IPS DF 6.9 (cell line): ENCODE data around the gene BLCAP.
"Not testable (repeated sequence)": the region's sequence is repeated elsewhere in the genome, so short reads cannot be mapped to it uniquely, and the experiment has no call there.

Experiments
- DNase-seq: peaks from one replicate; pipeline ENCODE4 v3.0.0-alpha.2; 2013; ENCODE audit warnings: low read depth, low spot score
- H3K27ac ChIP-seq: one replicate; pipeline ENCODE4 v1.5.1; 2013; ENCODE audit warnings: low read length, control low read depth
- H3K27me3 ChIP-seq: 2 replicates; pipeline ENCODE4 v1.6.1; 2013; ENCODE audit warnings: mild to moderate bottlenecking, low read length; ENCODE audit not compliant: control insufficient read depth, insufficient read depth
- H3K36me3 ChIP-seq: 2 replicates; pipeline ENCODE4 v1.6.1; 2013; ENCODE audit warnings: low read length; ENCODE audit not compliant: control insufficient read depth, insufficient read depth
- H3K4me1 ChIP-seq: 2 replicates; pipeline ENCODE4 v1.6.1; 2013; ENCODE audit warnings: low read length; ENCODE audit not compliant: control insufficient read depth, insufficient read depth
- H3K4me3 ChIP-seq: 2 replicates; pipeline ENCODE4 v1.5.1; 2013; ENCODE audit warnings: mild to moderate bottlenecking, low read length
- H3K9me3 ChIP-seq: 2 replicates; pipeline ENCODE4 v1.6.1; 2013; ENCODE audit warnings: low read length, inconsistent platforms; ENCODE audit not compliant: control insufficient read depth, insufficient read depth
- WGBS: extraction: QIAGEN DNeasy Blood & Tissue Kit; methylation state at CpG from one replicate; pipeline ENCODE4 v1.1.7; 2013; ENCODE audit warnings: mixed read lengths, missing lambda C conversion rate; ENCODE audit not compliant: insufficient read length, insufficient coverage; 5-methylcytosine and 5-hydroxymethylcytosine counted together

Gene BLCAP

GRCh38 chr20:37541326-37541725 lies 13.7 kb upstream of the BLCAP start:
- DNase-seq: no peak
- Histone ChIP-seq H3K9me3 (no peaks in the 10 kb centered on the region), H3K4me3 (no peak overlapping the region), H3K4me1 (no peaks in the 10 kb centered on the region), H3K27ac (no peak overlapping the region), H3K27me3 (no peaks in the 10 kb centered on the region), H3K36me3 (no peaks in the 10 kb centered on the region)
- WGBS: no CpG with 5 or more reads among the region's 5 CpGs

GRCh38 chr20:37540838-37541237 lies 13.2 kb upstream of the BLCAP start:
- DNase-seq, H3K27me3 ChIP-seq, H3K4me1 ChIP-seq, H3K27ac ChIP-seq, H3K4me3 ChIP-seq, H3K36me3 ChIP-seq, H3K9me3 ChIP-seq: not testable (repeated sequence)
- WGBS: no CpG with 5 or more reads among the region's 1 CpG

- DNase-seq: no peak
- no peaks in the 10 kb centered on the region for H3K4me1 ChIP-seq
- no peak overlapping the region for H3K27ac ChIP-seq
- H3K4me3 ChIP-seq: no peak overlapping the region
- WGBS: no CpG with 5 or more reads among the region's 5 CpGs
- H3K9me3 ChIP-seq: no peaks in the 10 kb centered on the region
- H3K27me3 ChIP-seq: no peaks in the 10 kb centered on the region
- H3K36me3 ChIP-seq: no peaks in the 10 kb centered on the region
Measured at GRCh38 chr20:37540001-37540400, 12.3 kb upstream of the BLCAP start.

- H3K9me3 ChIP-seq: no peaks in the 10 kb centered on the region
- no peaks in the 10 kb centered on the region for H3K36me3 ChIP-seq
- no peak for DNase-seq
- H3K27ac ChIP-seq: no peak overlapping the region
- no peaks in the 10 kb centered on the region for H3K27me3 ChIP-seq
- H3K4me1 ChIP-seq: no peaks in the 10 kb centered on the region
- no peak overlapping the region for H3K4me3 ChIP-seq
- WGBS: no CpG with 5 or more reads among the region's 4 CpGs
Measured at GRCh38 chr20:37539424-37539823, 11.7 kb upstream of the BLCAP start.

- Histone ChIP-seq H3K36me3 (no peaks in the 10 kb centered on the region), H3K4me3 (no peak overlapping the region), H3K27me3 (no peaks in the 10 kb centered on the region), H3K27ac (no peak overlapping the region), H3K9me3 (no peaks in the 10 kb centered on the region), H3K4me1 (no peaks in the 10 kb centered on the region)
- DNase-seq: no peak
- no CpG with 5 or more reads among the region's 5 CpGs for WGBS
Measured at GRCh38 chr20:37538003-37538402, 10.3 kb upstream of the BLCAP start.

GRCh38 chr20:37537505-37537904 lies 9.8 kb upstream of the BLCAP start:
- no peak overlapping the region for H3K27ac ChIP-seq
- no peaks in the 10 kb centered on the region for H3K9me3 ChIP-seq
- no peaks in the 10 kb centered on the region for H3K4me1 ChIP-seq
- no CpG with 5 or more reads among the region's 1 CpG for WGBS
- no peaks in the 10 kb centered on the region for H3K27me3 ChIP-seq
- H3K36me3 ChIP-seq: no peaks in the 10 kb centered on the region
- no peak for DNase-seq
- H3K4me3 ChIP-seq: no peak overlapping the region

GRCh38 chr20:37535443-37536132 lies 7.9 kb upstream of the BLCAP start:
- Histone ChIP-seq H3K4me1 (no peaks in the 10 kb centered on the region), H3K36me3 (no peaks in the 10 kb centered on the region), H3K27ac (no peak overlapping the region), H3K27me3 (no peaks in the 10 kb centered on the region), H3K9me3 (no peaks in the 10 kb centered on the region), H3K4me3 (no peak overlapping the region)
- no peak for DNase-seq
- no CpG with 5 or more reads among the region's 10 CpGs for WGBS

- no CpG with 5 or more reads among the region's 6 CpGs for WGBS
- peak; percentile 67 for DNase-seq
Measured at GRCh38 chr20:37534401-37535157, 6.9 kb upstream of the BLCAP start.

GRCh38 chr20:37533154-37533715 lies 5.6 kb upstream of the BLCAP start:
- Histone ChIP-seq H3K4me1 (0 out of 2 replicates have a peak, but pooled peaks cover 1% of the 10 kb centered on the region), H3K27ac (no peak overlapping the region), H3K4me3 (no peak overlapping the region), H3K36me3 (no peaks in the 10 kb centered on the region), H3K9me3 (no peaks in the 10 kb centered on the region), H3K27me3 (no peaks in the 10 kb centered on the region)
- DNase-seq: no peak
- WGBS: no CpG with 5 or more reads among the region's 2 CpGs

More at GRCh38 chr20:37534401-37535157, 6.9 kb upstream of the BLCAP start:
- Histone ChIP-seq H3K36me3 (no peaks in the 10 kb centered on the region), H3K4me1 (no peaks in the 10 kb centered on the region), H3K9me3 (no peaks in the 10 kb centered on the region), H3K27ac (no peak overlapping the region), H3K4me3 (no peak overlapping the region), H3K27me3 (no peaks in the 10 kb centered on the region)

GRCh38 chr20:37531856-37532255 lies 4.2 kb upstream of the BLCAP start:
- Histone ChIP-seq H3K9me3 (no peaks in the 10 kb centered on the region), H3K4me3 (no peak overlapping the region), H3K27me3 (no peaks in the 10 kb centered on the region), H3K36me3 (no peaks in the 10 kb centered on the region), H3K4me1 (0 out of 2 replicates have a peak, but pooled peaks cover 1% of the 10 kb centered on the region), H3K27ac (no peak overlapping the region)
- WGBS: no CpG with 5 or more reads among the region's 3 CpGs
- DNase-seq: no peak
